ENCODE data around the gene PSMG3. TPM values are rescaled to one million over a fixed set of nuclear protein-coding genes. Genes with fewer than 3 reads are reported as not detected.

The PSMG3 gene, protein sequence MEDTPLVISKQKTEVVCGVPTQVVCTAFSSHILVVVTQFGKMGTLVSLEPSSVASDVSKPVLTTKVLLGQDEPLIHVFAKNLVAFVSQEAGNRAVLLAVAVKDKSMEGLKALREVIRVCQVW
- total RNA-seq = 10 to 100 TPM; 17.6 to 28.5 (median 20.6) TPM
- total RNA-seq (2013) = 32.5 TPM
- total RNA-seq = 11.8 to 60.7 (median 17.4) reads per million in 29 experiments

DNA sequence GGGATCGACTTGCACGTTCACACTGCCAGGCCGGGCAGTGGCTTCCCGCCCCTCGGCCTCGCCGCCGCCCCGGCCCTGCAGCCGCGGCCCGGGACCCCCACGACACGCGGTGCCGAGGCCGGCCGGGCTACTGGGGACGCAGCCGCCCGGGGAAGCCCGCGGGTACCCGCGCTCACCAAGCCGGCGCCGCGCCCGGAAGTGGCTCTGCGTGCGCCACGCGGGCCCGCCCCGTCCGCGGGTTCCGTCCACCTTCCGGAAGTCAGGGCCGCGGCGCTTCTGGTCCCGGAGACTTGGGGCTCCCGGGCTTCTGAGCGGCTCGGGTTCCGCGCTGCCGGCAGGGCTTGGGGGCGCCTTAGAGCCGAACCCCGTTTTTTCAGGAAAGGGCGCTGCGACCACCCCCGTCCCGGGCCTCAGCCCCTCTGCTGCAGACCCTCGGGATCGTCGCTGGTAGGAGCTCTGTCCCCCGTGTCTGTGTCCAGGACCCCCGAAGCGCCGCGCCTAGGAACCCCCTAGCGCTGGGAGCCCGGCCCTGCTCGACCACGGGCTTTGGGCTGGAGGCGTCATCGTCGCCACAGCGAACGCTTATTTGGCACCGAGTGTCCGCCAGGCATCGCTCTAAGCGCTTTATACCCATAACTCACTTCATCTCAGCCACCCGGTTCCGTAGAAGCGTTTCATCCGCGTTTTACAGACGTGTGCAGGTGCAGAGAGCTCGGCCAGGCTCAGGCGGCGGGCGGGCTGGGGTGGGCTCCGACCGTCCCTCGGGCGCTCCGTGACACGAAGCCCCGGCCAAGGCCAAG is at the start of gene PSMG3:
PSMG3 (minus strand) TSS at position 200 of the 800 bp plus-strand sequence. CDS start 693 bp downstream, outside the sequence.
- ATAC-seq (replicated peaks in 1 of 4) (peak; percentile 92 to 97 (median 94)), DNase-seq (peak; percentile 71 to 91 (median 84))
- ChIA-PET CTCF (interaction anchor here in 1 of 2 donors (0.9 kb wide), 1 partner anchor 38 kb away, joined by 4 read pairs; no protein-coding TSS in a partner anchor), POLR2A (no interaction called here)
- Histone ChIP-seq H3K4me3 (ENCODE audit: control insufficient read depth in 1 of 2, extremely low read depth in 1 of 2, low read length in 1 of 2) (peak within 1 kb of the TSS; percentile 81 to 83), H3K9me3 (no peaks in the 10 kb centered on the region), H3K27ac (ENCODE audit: low read length) (peak within 1 kb of the TSS; percentile 72), H3K36me3 (ENCODE audit: control insufficient read depth in 2 of 2, extremely low read depth in 1 of 2, insufficient read depth in 1 of 2, low read length in 1 of 2) (peaks cover 0 to 11% of the 10 kb centered on the region in 2 donors), H3K4me1 (ENCODE audit: control insufficient read depth in 1 of 2, extremely low read depth in 1 of 2, insufficient read depth in 2 of 2, low read length in 2 of 2) (peaks cover 0 to 31% of the 10 kb centered on the region in 2 experiments), H3K27me3 (replicated peaks in 1 of 2; ENCODE audit: control insufficient read depth in 2 of 2, extremely low read depth in 1 of 2, insufficient read depth in 2 of 2, low read length in 1 of 2) (no peaks in the 10 kb centered on the region)
- Mint-ChIP-seq H3K4me3 (peak within 1 kb of the TSS; percentile 83 to 87 (median 87)), H3K27me3 (no peaks in the 10 kb centered on the region), H3K9me3 (no peaks in the 10 kb centered on the region), H3K4me1 (peaks cover 29 to 38% (median 32%) of the 10 kb centered on the region in 3 donors), H3K36me3 (peaks cover 10% of the 10 kb centered on the region), H3K27ac (peak within 1 kb of the TSS; percentile 89 to 91)
- WGBS (ENCODE audit: insufficient coverage) = under 1% methylated on average over 90 of the region's 95 CpGs

DNA sequence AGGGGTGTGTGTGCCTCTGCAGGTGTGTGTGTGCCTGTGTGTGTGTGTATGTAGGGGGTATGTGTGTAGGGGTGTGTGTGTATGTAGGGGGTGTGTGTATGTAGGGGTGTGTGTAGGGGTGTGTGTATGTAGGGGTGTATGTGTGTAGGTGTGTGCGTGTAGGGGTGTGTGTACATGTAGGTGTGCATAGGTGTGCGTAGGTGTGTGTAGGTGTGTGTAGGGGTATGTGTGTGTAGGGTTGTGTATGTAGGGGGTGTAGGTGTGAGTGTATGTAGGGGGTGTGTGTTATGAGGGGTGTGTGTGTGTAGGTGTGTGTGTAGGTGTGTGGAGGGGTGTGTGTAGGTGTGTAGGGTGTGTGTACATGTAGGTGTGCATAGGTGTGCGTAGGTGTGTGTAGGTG is 48.6 kb upstream of the PSMG3 start:
- Mint-ChIP-seq H3K36me3 (no peaks in the 10 kb centered on the region), H3K4me1 (no peaks in the 10 kb centered on the region), H3K27me3 (peaks cover 0 to 4% of the 10 kb centered on the region in 2 donors), H3K9me3 (no peaks in the 10 kb centered on the region), H3K4me3 (no peak overlapping the region), H3K27ac (no peak overlapping the region)
- DNase-seq = no peak
- Histone ChIP-seq H3K27me3 (replicated peaks in 1 of 2; ENCODE audit: control insufficient read depth in 2 of 2, extremely low read depth in 1 of 2, insufficient read depth in 2 of 2, low read length in 1 of 2) (peaks cover 0 to 19% of the 10 kb centered on the region in 2 experiments), H3K27ac (ENCODE audit: low read length) (no peak overlapping the region), H3K4me3 (ENCODE audit: control insufficient read depth in 1 of 2, extremely low read depth in 1 of 2, low read length in 1 of 2) (no peak overlapping the region), H3K36me3 (ENCODE audit: control insufficient read depth in 2 of 2, extremely low read depth in 1 of 2, insufficient read depth in 1 of 2, low read length in 1 of 2) (no peaks in the 10 kb centered on the region), H3K4me1 (ENCODE audit: control insufficient read depth in 1 of 2, extremely low read depth in 1 of 2, insufficient read depth in 2 of 2, low read length in 2 of 2) (no peaks in the 10 kb centered on the region), H3K9me3 (no peaks in the 10 kb centered on the region)
- WGBS (ENCODE audit: insufficient coverage) = 96% methylated on average over 3 of the region's 3 CpGs
- POLR2A ChIA-PET = no interaction called here
- CTCF ChIA-PET = no interaction called here
- no peak for ATAC-seq (replicated peaks in 1 of 4)

DNA sequence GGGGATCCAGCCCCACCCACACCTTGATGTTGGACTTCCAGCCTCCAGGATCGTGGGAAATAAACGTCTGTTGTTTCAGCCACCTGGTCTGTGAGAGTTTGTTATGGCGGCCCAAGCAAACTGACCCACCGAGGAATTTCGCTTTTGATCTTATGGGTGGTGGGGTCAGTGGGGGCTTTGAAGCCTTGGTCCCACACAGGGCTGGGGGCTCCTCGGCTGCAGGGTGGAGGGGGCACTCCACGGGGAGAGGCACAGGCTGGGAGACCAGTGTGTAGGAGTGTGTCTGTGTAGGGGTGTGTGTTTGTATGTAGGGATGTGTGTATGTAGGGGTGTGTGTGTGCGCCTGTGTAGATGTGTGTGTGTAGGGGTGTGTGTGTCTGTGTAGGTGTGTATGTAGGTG is 48.1 kb upstream of the PSMG3 start:
- ATAC-seq (replicated peaks in 1 of 4) (no peak), DNase-seq (no peak)
- 94% methylated on average over 8 of the region's 8 CpGs for WGBS (ENCODE audit: insufficient coverage)
- Histone ChIP-seq H3K4me1 (ENCODE audit: control insufficient read depth in 1 of 2, extremely low read depth in 1 of 2, insufficient read depth in 2 of 2, low read length in 2 of 2) (no peaks in the 10 kb centered on the region), H3K4me3 (ENCODE audit: control insufficient read depth in 1 of 2, extremely low read depth in 1 of 2, low read length in 1 of 2) (no peak overlapping the region), H3K27me3 (replicated peaks in 1 of 2; ENCODE audit: control insufficient read depth in 2 of 2, extremely low read depth in 1 of 2, insufficient read depth in 2 of 2, low read length in 1 of 2) (peaks cover 0 to 19% of the 10 kb centered on the region in 2 experiments), H3K27ac (ENCODE audit: low read length) (no peak overlapping the region), H3K9me3 (no peaks in the 10 kb centered on the region), H3K36me3 (ENCODE audit: control insufficient read depth in 2 of 2, extremely low read depth in 1 of 2, insufficient read depth in 1 of 2, low read length in 1 of 2) (no peaks in the 10 kb centered on the region)
- Mint-ChIP-seq H3K4me3 (no peak overlapping the region), H3K36me3 (no peaks in the 10 kb centered on the region), H3K4me1 (no peaks in the 10 kb centered on the region), H3K27ac (no peak overlapping the region), H3K27me3 (peaks cover 0 to 4% of the 10 kb centered on the region in 2 donors), H3K9me3 (no peaks in the 10 kb centered on the region)
- CTCF ChIA-PET = no interaction called here
- POLR2A ChIA-PET = no interaction called here

DNA sequence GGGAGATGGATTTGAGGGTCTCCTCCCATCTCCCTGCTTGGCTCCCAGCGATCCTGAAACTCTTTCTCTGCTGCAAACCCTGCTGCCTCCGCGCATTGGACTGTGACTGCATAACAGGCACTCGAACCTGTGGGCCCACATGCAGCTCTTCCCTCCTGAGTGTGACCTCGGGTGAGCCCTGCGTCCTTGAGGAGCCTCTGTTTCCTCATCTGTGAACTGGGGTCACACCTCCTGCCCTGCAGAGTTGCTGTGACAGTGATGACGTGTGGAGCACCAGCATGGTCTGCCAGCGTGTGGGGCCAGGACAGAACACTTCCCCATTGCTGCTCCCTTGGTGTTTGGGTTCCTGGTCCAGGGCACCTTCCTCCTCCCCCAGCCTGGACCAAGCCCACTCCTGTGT is 46.9 kb upstream of the PSMG3 start:
- Mint-ChIP-seq H3K9me3 (no peaks in the 10 kb centered on the region), H3K4me3 (no peak overlapping the region), H3K36me3 (no peaks in the 10 kb centered on the region), H3K27ac (no peak overlapping the region), H3K27me3 (peaks cover 4 to 7% of the 10 kb centered on the region in 2 donors), H3K4me1 (no peaks in the 10 kb centered on the region)
- H3K27ac ChIP-seq (ENCODE audit: low read length) = no peak overlapping the region
- 78% methylated on average over 7 of the region's 8 CpGs for WGBS (ENCODE audit: insufficient coverage)
- POLR2A ChIA-PET = no interaction called here
- no peaks in the 10 kb centered on the region for H3K4me1 ChIP-seq (ENCODE audit: control insufficient read depth in 1 of 2, extremely low read depth in 1 of 2, insufficient read depth in 2 of 2, low read length in 2 of 2)
- H3K36me3 ChIP-seq (ENCODE audit: control insufficient read depth in 2 of 2, extremely low read depth in 1 of 2, insufficient read depth in 1 of 2, low read length in 1 of 2) = no peaks in the 10 kb centered on the region
- H3K9me3 ChIP-seq = no peaks in the 10 kb centered on the region
- no peak overlapping the region for H3K4me3 ChIP-seq (ENCODE audit: control insufficient read depth in 1 of 2, extremely low read depth in 1 of 2, low read length in 1 of 2)
- CTCF ChIA-PET = no interaction called here
- ATAC-seq (replicated peaks in 1 of 4) = no peak
- DNase-seq = no peak
- H3K27me3 ChIP-seq (replicated peaks in 1 of 2; ENCODE audit: control insufficient read depth in 2 of 2, extremely low read depth in 1 of 2, insufficient read depth in 2 of 2, low read length in 1 of 2) = peaks cover 0 to 17% of the 10 kb centered on the region in 2 experiments

DNA sequence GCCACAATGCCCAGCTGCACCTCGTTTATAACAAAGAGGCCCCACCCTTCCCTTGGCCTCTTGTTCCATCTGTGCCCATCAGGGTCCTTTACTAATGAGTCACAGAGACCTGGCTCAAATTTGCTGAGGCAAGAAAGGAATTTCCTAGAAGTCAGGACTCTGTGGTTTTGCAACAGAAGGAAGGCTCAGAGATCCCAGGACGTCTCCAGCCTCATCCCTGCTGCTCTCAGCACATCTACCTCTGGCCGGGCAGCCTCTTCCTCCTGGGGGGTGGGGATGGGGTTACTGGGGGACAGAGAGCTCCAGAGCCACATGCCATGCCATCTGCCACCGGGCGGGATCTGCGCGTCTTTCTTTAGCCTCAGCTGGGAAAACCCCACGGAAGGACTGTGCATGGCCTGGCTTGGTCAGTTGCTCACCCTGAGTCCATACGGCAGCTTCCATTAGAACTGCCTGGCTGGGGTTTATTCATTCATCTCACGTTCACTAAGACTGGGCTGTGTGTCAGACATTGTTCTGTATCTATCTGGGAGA is 41.9 kb upstream of the PSMG3 start:
- Mint-ChIP-seq H3K4me3 (no peak overlapping the region), H3K36me3 (no peaks in the 10 kb centered on the region), H3K9me3 (no peaks in the 10 kb centered on the region), H3K27me3 (peaks cover 0 to 25% of the 10 kb centered on the region in 2 donors), H3K27ac (no peak overlapping the region), H3K4me1 (peaks cover 0 to 5% (median 2%) of the 10 kb centered on the region in 3 donors)
- Histone ChIP-seq H3K4me1 (ENCODE audit: control insufficient read depth in 1 of 2, extremely low read depth in 1 of 2, insufficient read depth in 2 of 2, low read length in 2 of 2) (no peaks in the 10 kb centered on the region), H3K4me3 (ENCODE audit: control insufficient read depth in 1 of 2, extremely low read depth in 1 of 2, low read length in 1 of 2) (no peak overlapping the region), H3K27me3 (replicated peaks in 1 of 2; ENCODE audit: control insufficient read depth in 2 of 2, extremely low read depth in 1 of 2, insufficient read depth in 2 of 2, low read length in 1 of 2) (peaks cover 0 to 32% of the 10 kb centered on the region in 2 experiments), H3K27ac (ENCODE audit: low read length) (no peak overlapping the region), H3K9me3 (no peaks in the 10 kb centered on the region), H3K36me3 (ENCODE audit: control insufficient read depth in 2 of 2, extremely low read depth in 1 of 2, insufficient read depth in 1 of 2, low read length in 1 of 2) (no peaks in the 10 kb centered on the region)
- WGBS (ENCODE audit: insufficient coverage) = 82% methylated on average over 6 of the region's 10 CpGs
- CTCF ChIA-PET = no interaction called here
- DNase-seq = no peak
- POLR2A ChIA-PET = no interaction called here
- no peak for ATAC-seq (replicated peaks in 1 of 4)

DNA sequence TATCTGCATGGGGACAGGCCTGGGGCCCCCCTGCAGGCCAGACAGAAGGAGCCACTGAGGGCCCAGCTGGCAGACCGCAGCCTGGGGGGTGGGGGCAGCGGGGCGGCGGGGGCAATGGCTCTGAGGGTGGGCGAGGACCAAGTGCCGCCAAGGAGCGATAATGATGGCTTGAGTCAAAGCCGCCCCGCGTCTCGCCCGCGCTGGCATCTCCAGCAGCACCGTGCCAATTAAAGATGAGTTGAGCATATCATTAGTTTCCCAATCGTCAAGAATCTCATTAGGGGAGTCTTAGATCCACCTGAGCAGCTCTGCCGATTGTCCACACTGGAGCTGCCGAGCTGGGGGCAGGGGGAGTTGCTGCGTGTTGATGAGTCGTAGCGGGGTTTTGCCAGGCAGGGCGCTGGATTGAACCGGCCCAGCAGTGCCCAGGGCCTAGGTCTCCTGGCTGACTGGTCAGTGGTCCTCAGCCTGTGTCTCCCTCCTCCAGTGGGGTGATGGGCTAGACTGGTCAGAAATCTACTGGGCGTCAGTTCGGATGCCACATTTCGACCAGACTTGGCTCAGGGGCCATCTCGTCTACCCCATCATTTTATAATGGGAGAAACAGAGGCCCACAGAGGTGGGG is 41.0 kb upstream of the PSMG3 start:
- Mint-ChIP-seq H3K4me1 (peaks cover 0 to 5% (median 2%) of the 10 kb centered on the region in 3 donors), H3K27me3 (peaks cover 4 to 25% of the 10 kb centered on the region in 2 donors), H3K4me3 (no peak overlapping the region), H3K27ac (no peak overlapping the region), H3K36me3 (no peaks in the 10 kb centered on the region), H3K9me3 (no peaks in the 10 kb centered on the region)
- peaks cover 0 to 35% of the 10 kb centered on the region in 2 experiments for H3K27me3 ChIP-seq (replicated peaks in 1 of 2; ENCODE audit: control insufficient read depth in 2 of 2, extremely low read depth in 1 of 2, insufficient read depth in 2 of 2, low read length in 1 of 2)
- no peak overlapping the region for H3K27ac ChIP-seq (ENCODE audit: low read length)
- no peaks in the 10 kb centered on the region for H3K9me3 ChIP-seq
- no peaks in the 10 kb centered on the region for H3K36me3 ChIP-seq (ENCODE audit: control insufficient read depth in 2 of 2, extremely low read depth in 1 of 2, insufficient read depth in 1 of 2, low read length in 1 of 2)
- POLR2A ChIA-PET = no interaction called here
- DNase-seq = no peak
- no peaks in the 10 kb centered on the region for H3K4me1 ChIP-seq (ENCODE audit: control insufficient read depth in 1 of 2, extremely low read depth in 1 of 2, insufficient read depth in 2 of 2, low read length in 2 of 2)
- no peak for ATAC-seq (replicated peaks in 1 of 4)
- CTCF ChIA-PET = no interaction called here
- 87% methylated on average over 17 of the region's 26 CpGs for WGBS (ENCODE audit: insufficient coverage)
- no peak overlapping the region for H3K4me3 ChIP-seq (ENCODE audit: control insufficient read depth in 1 of 2, extremely low read depth in 1 of 2, low read length in 1 of 2)
